Measurements from ENCODE around the gene CNOT11. TPM values are rescaled to one million over a fixed set of nuclear protein-coding genes. Genes with fewer than 3 reads are reported as not detected.

Gene CNOT11
- polyA plus RNA-seq, 1 experiment, result 63.0 TPM

GRCh38 chr2:101264360-101264939 lies 11.8 kb downstream of the CNOT11 start:
- no peak for DNase-seq (ENCODE audit: low read depth)
- H3K4me3 ChIP-seq (ENCODE audit: low read depth, low read length), result no peak overlapping the region
- no peak for TF ChIP-seq CTCF (IDR thresholded peaks at IDR 0.05; ENCODE audit: insufficient read depth, low read depth, low read length)
- H3K36me3 ChIP-seq (ENCODE audit: control insufficient read depth, insufficient read depth, low read length), result peaks cover 6% of the 10 kb centered on the region
- CTCF ChIA-PET, result no interaction called here
- no peaks in the 10 kb centered on the region for H3K27me3 ChIP-seq (ENCODE audit: control insufficient read depth, insufficient read depth, low read length)
- POLR2A ChIA-PET, result no interaction called here

GRCh38 chr2:101265893-101266499 lies 13.3 kb downstream of the CNOT11 start:
- no peak overlapping the region for H3K4me3 ChIP-seq (ENCODE audit: low read depth, low read length)
- no peak for TF ChIP-seq CTCF (IDR thresholded peaks at IDR 0.05; ENCODE audit: insufficient read depth, low read depth, low read length)
- ChIA-PET POLR2A (interaction anchor here (0.7 kb wide), 1 partner anchor 401 kb away, joined by 3 read pairs; no protein-coding TSS in a partner anchor), CTCF (no interaction called here)
- H3K36me3 ChIP-seq (ENCODE audit: control insufficient read depth, insufficient read depth, low read length), result peaks cover 12% of the 10 kb centered on the region
- no peak for DNase-seq (ENCODE audit: low read depth)
- H3K27me3 ChIP-seq (ENCODE audit: control insufficient read depth, insufficient read depth, low read length), result no peaks in the 10 kb centered on the region

GRCh38 chr2:101267671-101268656 lies 15.3 kb downstream of the CNOT11 start:
- CTCF ChIA-PET, result no interaction called here
- TF ChIP-seq CTCF (IDR thresholded peaks at IDR 0.05; ENCODE audit: insufficient read depth, low read depth, low read length), result no peak
- H3K36me3 ChIP-seq (ENCODE audit: control insufficient read depth, insufficient read depth, low read length), result peaks cover 12% of the 10 kb centered on the region
- POLR2A ChIA-PET, result no interaction called here
- H3K27me3 ChIP-seq (ENCODE audit: control insufficient read depth, insufficient read depth, low read length), result no peaks in the 10 kb centered on the region
- DNase-seq (ENCODE audit: low read depth), result no peak
- H3K4me3 ChIP-seq (ENCODE audit: low read depth, low read length), result no peak overlapping the region

- Histone ChIP-seq H3K4me3 (ENCODE audit: low read depth, low read length) (no peak overlapping the region), H3K36me3 (ENCODE audit: control insufficient read depth, insufficient read depth, low read length) (peaks cover 9% of the 10 kb centered on the region), H3K27me3 (ENCODE audit: control insufficient read depth, insufficient read depth, low read length) (no peaks in the 10 kb centered on the region)
- no peak for TF ChIP-seq CTCF (IDR thresholded peaks at IDR 0.05; ENCODE audit: insufficient read depth, low read depth, low read length)
- POLR2A ChIA-PET, result no interaction called here
- no peak for DNase-seq (ENCODE audit: low read depth)
- CTCF ChIA-PET, result interaction anchor here (0.6 kb wide), 2 partner anchors 19 to 660 kb away, joined by 3 read pairs; no protein-coding TSS in a partner anchor
Observed at GRCh38 chr2:101270700-101271259, 18.1 kb downstream of the CNOT11 start.

Measured in BJ (cell line).